Muscle of arm (tissue), 12 donors: ENCODE results near the gene IL1R2. TPM values are rescaled to one million over a fixed set of nuclear protein-coding genes. Genes with fewer than 3 reads are reported as not detected.
"Not testable (repeated sequence)": the region's sequence is repeated elsewhere in the genome, so short reads cannot be mapped to it uniquely, and the experiment has no call there.

Experiments
- DNase-seq: peaks from one replicate; pipeline ENCODE4 v3.0.0-alpha.2; 2013
- polyA plus RNA-seq, 12 donors: library from polyadenylated mRNA; unstranded; fragments of 120-200 nt; gene quantifications; one replicate each; pipeline ENCODE4 v1.2.1, GENCODE V29; 2013; ENCODE audit not compliant: insufficient read length in 12 of 12

The IL1R2 gene
- polyA plus RNA-seq, 12 donors, result 0.28 to 2.0 (median 0.54) TPM; not detected in 8

DNA sequence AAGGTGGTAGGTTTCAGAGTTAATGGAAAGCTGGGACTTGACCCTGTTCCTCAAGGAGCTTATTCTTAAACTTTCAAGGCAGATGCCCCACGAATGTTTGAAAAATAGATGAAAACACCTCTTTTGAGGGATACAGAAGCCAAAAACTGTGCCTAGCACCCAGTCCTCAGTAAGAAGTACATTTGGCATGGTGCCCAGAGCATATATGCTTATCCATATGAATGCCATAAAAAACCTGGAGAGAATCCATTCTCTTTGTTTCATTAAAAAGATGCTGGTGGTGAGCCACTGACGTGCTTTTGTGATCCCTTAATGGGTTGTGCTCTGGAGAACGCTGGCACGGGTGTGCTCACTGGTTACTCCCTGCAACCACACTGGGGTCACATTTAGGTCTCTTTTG, 69.0 kb downstream of the IL1R2 start:
- DNase-seq, result no peak

DNA sequence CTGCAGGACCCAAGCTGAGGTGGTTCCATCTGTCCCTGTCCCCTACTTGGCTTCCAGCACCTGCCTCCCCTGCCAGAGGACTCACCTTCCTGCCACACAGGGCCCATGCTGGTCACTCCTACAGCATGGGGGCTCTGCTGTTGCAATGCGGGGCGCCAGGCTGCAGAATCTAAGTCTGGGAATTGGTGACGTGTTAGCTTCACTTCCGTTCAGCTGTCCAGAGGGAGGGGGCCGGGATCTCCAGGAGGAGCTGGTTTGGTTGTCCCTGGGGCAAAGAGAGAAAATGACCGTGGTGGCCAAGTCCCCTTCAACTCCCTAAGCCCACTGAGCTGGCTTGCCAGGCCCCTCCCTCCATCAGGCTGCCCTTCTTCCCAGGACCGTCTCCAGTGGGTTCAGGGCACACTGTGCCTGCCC, 69.5 kb downstream of the IL1R2 start:
- DNase-seq, result no peak

DNA sequence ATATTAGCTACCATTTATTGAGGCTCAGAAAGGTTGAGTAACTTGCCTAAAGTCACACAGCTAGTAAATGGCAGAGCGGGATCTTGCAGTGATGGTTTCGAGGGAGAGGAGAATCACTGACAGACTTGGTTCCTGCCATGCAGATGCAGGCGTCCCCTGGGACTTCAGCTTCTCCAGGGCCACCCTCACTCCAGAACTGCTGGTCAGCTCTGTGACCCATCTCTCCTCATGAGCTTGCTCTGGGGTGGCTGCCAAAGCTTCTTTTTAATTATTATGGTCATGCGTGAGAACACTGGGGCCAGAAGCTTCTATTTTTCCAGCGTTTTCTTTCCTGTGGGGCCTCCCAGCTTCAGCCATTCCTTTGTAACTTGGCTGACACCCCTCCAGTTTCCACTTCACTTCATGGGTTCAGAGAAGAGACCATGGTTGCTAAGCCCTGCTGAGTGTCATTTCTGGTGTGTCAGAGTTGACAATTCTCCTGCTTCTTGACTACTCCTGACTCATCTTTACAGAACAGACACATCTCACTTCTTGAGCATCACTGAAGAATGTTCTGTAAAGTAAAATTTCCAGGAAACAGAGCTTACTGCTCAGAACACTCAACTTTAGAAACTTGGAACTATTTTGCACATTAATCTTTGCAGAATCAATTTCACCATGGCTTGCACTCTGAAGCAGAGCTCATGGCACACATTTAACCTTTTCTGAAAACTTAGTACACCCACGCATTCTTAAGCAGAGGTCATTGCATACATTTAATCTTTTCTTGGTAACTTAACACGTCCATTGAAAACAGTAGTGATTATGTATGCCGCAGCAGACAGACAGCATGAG, 70.4 kb downstream of the IL1R2 start:
- peak; percentile 84 for DNase-seq

DNA sequence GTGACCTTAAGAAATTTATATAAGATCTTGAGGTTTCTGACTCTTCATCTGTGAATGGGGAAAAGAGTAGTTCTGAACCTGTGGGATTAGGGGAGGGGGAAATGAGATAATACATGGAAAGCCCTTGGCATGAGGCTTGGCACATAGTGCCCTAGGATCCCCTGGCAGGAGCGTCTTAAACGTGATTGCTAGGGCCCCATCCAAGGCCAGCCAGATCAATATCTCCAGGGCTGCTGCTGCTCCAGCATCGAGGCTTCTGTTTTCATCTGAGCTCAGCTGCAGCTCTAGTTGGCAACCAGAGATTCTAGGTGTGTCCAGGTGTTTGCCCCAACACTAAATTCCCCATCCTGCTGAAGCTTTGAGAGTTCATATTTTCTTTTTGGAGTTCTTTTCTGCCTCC, 71.0 kb downstream of the IL1R2 start:
- DNase-seq, result no peak

DNA sequence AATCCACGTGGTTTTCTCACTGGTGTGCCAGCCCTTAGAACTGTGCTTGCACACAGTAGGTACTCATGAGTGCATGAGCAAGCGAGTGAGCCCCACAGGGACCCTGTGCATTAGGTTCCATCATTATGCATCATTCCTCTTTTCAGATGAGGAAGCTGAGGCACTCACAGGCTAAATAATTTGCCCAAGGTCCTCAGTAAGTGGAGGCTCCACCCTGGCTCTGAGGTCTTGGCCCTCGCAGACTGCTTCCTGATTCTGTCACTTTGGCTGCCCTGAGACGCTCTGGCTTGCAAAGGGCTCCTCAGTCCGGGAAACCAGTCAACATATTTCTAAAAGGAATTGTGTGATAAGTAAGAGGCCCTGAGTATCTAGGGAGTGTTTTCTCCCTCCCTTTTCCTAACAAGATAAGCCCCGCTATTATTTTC, 71.7 kb downstream of the IL1R2 start:
- no peak for DNase-seq

DNA sequence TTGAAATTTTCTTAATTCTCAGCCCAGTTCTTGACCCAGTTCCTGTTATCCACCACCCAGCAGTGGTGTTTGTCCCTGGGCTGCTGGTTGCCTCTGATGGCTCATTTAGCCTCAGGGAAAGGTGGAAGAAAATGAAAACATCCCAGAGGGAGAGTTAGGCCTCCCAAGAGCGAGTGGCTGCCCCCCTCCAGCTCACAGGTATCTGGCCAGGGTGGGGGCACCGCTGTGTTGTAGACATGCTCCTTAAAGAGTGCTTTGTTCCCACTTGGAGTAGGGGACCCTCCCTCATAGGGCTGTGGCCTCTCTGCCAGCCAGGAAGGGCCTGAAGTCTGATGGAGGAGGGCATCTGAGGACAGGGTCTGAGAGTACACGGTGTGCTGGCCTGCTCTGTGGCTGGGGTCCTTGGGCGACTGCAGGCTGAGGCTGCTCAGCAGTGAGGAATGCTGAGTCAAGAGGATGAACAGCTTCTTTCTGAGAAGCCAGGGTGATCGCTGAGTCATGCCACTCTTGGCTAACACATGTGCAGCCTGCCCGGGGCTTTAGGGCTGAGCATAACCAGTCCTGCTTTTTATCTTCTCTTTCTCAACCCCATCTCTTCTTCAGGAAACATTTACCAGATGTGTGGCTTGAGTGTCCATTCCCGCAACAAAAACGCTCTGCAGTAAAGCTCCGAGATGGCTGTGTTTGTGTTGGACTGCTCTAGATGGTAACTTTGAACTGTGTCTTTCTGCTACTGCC, 72.3 kb downstream of the IL1R2 start:
- peak; percentile 68 for DNase-seq

DNA sequence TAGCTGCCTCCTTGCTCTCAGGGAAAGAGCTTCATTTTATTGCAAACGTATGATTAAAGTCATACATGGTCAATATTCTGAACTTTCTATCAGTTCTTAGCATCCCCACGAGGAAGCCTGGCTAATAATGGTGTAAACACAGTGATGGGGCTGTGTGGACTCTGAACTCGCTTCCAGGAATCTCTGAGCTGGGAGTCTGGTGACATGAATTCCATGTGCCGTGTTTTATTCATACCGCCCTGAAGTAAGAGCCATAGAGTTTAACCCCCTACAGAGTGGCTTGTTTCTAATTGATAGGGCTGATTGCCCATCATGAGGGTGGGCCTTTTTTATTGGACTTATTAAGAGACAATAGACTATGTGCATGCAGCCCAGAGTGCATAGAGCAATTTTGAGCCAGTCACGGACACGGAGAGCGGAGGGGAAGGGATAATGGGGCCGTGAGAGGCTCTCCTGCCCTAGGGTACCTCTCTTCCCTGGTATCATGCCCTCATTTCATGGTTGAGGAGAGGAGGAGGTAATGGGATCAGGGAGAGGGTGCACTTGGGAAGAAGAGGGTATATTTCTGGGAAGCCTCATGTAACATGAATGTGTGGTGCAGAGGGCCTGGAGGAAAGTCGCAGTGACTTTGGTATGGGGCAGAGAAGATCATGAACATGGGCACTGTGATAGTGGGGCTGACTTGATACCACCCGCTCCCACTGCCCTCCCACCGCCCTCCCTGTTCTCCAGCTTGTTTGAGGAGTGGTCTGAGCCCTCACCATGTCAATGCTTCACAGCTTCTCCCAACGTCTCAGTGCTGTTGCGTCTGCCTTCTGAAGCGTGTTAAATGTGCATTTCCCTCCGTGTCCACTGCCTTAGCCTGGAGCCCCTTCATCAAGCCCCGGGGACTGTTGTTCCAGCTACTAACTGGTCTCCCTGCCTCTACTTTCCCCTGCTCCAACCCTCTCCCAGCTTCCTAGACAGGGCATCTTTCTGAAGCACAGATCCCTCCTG, 73.2 kb downstream of the IL1R2 start:
- no peak for DNase-seq

DNA sequence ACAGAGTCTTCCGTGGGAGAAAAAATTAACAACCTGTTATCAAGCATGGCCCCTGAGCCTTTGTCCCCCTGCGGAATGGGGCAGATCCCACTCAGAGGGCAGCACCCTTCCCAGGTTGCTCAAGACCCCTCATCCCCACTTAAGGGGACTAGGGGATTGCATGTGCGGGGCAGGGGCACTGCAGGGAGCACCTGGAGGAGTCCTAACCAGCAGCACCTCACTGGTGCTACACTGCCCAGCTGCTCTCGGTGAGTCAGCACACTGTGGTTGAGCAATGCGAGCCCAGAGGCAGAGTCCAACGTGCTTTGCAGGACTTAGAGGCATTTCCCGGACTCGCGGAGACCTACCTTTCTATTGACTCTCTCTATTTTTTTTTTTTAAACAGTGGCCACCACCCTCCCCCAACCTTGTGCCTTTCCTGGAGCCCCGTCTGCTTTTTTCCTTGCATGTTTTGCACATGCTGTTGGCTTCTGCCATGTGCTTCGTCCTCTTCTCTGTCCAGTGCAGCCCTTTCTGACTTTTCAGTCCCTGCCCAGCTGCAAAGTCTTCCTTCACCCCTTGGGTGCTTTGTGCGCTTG, 74.0 kb downstream of the IL1R2 start:
- no peak for DNase-seq

DNA sequence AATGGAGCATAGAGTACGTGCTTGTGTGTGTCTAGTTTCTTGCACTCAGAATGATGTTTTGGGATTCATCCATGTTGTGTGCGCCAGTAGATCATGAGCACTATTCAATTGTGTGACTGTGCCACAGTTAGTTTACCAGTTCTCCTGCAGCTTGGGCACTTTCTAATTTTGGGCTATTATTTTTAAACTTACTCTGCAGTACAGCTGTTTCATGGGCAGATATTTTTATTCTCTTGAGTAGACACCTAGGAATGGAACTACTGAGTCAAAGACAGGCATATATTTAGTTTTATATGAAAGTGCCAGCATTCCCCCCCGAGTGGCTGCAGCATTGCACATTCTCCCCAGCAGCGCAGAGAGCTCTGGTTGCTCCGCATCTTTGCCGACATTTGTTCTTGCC, 74.8 kb downstream of the IL1R2 start:
- no peak for DNase-seq

DNA sequence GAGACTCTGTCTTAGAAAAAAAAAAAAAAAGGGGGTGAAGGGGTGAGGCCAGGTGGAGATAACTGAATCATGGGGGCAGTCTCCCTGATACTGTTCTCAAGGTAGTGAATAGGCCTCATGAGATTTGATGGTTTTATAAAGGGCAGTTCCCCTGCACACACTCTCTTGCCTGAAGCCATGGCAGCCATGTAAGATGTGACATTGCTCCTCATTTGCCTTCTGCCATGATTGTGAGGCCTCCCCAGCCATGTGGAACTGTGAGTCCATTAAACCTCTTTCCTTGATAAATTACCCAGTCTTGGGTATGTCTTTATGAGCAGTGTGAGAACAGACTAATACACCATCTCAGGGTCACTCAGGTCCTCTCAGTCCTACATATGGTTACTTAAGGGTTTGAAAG, 76.4 kb downstream of the IL1R2 start:
- DNase-seq, result not testable (repeated sequence)

DNA sequence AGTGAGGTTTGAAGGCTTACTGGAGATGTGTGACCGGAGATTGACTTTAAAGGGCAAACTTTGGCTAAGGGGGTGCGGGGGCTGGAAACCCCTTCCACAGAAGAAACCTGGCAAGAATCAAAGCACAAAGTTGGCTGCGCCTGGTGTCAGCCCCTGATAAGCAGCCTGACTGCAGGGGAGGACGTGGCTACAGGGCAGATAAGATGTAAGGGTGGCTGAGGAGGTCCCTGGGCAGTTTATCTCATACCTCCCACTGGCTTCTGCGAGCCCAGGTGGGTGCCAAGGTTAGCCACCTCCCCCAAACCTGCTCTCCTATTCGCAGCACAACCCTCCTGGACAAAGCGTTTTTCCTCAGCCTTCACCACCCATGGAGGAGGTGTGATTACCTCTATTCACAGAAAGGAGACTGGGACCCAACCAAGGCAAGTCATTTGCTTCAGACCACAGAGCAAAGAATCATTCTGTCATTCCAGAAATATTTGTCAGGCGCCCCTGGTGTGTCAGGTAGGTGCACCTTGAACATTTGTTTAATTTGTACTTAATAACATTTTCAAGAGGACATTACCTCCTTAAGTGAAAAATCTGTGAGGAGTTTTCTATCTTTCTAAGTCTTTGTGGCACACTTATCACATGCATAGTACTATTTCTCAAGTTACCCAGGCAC, 77.7 kb downstream of the IL1R2 start:
- DNase-seq, result no peak

DNA sequence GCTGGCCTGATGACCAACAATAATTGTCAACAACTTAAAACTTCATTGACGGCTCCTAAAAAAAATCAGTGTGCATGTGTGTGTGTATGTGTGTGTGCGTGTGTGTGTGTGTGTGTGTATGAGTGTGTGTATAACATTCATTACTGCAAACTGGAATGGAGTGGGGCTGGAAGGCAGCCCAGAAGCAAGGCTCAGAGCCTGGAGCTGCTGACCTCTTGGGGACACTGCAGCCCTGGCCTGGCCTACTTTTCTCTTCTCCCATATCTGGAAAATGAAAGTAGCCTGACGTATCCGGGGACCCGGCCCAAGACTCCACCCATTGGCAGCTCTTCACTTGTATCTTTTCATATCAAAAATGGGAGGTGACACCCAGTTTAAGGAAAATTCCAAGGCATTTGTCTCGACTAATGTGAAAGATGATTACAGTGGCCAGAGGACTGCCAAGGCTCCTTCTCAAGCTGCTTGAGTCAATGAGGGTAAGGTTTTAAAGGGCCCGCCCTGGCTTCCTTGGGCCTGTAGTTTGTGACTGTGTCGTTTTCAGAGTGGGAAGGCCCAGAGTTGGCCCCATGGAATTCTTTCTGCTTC, 78.4 kb downstream of the IL1R2 start:
- DNase-seq, result peak; percentile 91

DNA sequence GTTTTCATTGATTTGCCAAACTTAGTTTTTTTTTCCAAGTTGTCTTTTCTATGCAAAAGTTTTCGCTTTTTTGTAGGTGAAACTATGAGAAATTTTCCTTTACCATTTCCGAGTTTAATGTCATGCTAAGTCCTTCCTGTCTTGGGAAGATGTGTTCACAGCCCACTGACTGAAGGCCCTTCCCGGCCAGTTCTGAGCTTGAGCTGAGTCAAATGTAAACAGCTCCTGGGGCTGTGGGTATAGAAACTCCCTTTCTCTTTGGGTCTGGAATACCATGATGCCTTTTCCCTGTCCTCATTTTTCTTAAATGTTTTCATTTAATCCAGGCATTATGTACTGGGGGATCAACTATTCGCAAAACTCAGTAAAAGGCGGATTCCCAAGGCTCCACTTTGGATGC, 81.0 kb downstream of the IL1R2 start:
- no peak for DNase-seq

DNA sequence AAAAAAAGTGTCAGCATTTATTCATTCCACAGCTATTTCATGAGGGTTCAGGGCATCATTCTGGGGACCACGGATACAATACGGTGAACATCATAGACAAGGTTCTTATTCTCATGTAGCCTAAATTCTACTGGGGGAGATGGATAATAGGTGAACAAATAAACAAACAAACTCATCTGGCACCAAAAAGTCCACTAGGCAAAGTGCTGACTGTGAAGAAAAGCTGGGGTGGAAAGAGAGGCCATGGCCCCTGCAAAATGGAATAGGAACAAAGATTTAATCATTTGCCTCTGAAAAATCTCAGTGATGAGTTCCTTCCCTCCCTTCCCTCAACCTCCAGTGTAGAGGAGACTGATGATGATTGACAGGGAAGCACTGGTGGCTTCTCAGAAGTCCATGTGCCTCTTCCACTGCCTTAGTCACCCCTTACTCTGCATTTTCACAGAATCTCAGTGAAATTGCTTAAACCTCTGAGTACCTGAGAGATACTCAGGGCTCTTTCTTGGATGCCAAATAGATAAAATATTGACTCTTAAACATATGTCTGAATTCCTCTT, 81.5 kb downstream of the IL1R2 start:
- DNase-seq, result no peak

DNA sequence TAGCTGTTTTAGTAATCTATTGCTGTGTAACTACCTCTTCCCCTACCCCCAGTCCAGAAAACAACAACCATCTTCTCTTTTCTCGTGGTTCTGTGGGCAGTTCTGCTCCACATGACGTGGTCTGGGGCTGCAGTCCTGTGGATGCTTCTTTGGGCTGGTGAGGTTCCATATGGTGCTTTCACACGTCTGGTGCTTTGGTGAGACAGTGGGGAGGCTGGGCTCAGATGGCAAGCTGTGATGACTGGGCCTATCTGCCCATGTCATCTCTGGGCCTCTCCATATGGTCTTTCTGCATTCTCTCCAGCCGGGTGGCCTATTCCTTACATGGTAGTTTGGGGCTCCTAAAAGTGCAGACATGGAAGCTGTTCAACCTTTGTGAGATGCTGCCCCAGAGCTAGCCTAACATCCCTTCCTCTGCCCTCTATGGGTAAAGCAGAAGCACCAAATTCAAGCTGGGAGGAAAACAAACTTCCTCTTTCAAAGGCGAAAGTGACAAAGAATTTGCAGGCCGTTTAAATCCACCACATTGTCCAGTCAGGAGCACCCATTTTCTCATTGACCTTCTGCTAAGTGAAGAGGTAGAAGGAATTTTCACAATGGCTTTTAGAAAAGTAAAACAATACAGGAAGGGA, 82.5 kb downstream of the IL1R2 start:
- DNase-seq, result no peak

DNA sequence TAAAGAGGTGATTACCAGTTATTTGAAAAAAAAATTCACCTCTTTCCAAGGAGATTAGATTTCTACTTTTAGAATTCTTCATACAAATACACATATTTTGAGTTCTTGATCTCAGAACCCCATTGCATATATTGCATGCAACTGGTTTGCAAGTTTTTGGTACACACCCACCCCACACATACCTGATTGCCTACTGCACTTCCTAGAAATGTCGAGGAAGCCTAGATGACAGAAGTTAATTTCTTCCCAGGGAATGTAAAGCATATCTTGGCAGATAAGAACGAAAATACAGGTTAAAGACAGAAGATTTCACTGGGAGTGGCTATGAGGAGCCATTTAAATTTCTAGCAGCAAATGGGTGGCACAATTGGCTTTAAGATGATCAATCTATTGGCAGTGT, 83.7 kb downstream of the IL1R2 start:
- DNase-seq, result no peak

DNA sequence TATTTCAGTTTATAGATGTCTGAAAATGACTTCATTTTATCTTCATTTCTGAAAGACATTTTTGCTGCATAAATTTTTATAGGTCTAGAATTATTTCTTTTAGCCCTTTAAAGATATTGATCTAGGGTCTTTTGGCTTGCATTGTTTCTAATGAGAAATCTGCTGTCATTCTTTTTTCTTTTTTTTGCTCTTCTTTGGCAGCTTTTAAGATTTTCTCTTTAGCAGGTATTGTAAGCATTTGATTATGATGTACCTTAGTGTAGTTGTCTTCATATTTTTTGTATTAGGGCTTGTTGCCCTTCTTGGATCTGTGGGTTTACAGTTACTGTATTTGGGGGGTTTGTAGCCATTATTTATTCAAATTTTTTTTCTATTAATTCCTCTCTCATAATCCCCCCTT, 84.8 kb downstream of the IL1R2 start:
- DNase-seq, result no peak
